Retinal pigment epithelial cell (primary cell): ENCODE data around the gene SSC5D.
"Not testable (repeated sequence)": the region's sequence is repeated elsewhere in the genome, so short reads cannot be mapped to it uniquely, and the experiment has no call there.

ENCODE experiments used
- DNase-seq: peaks from one replicate; pipeline ENCODE4 v3.0.0-alpha.2; 2010; ENCODE audit warnings: low read depth
- H3K4me3 ChIP-seq: 2 replicates; pipeline ENCODE4 v1.5.1; 2011; ENCODE audit warnings: mild to moderate bottlenecking, low read length, control low read depth, moderate library complexity
- CTCF ChIP-seq: conservative IDR thresholded peaks from 2 replicates; pipeline ENCODE4 v1.5.1; 2011; ENCODE audit warnings: low read depth, low read length, control low read depth, inconsistent platforms

SSC5D gene

GRCh38 chr19:55495646-55496349, 7.6 kb downstream of the SSC5D start:
- no peak overlapping the region for H3K4me3 ChIP-seq
- no peak for TF ChIP-seq CTCF
- DNase-seq: no peak

- H3K4me3 ChIP-seq, DNase-seq: not testable (repeated sequence)
These were observed 8.6 kb downstream of the SSC5D start for GRCh38 chr19:55496820-55497219.

- H3K4me3 ChIP-seq: no peak overlapping the region
- no peak for DNase-seq
- no peak for TF ChIP-seq CTCF
These were observed 9.5 kb downstream of the SSC5D start for GRCh38 chr19:55497763-55498162.

GRCh38 chr19:55498246-55498840, 10.1 kb downstream of the SSC5D start:
- DNase-seq: no peak
- no peak for TF ChIP-seq CTCF
- H3K4me3 ChIP-seq: no peak overlapping the region

GRCh38 chr19:55500368-55500952, 12.2 kb downstream of the SSC5D start:
- no peak overlapping the region for H3K4me3 ChIP-seq
- no peak for DNase-seq
- no peak for TF ChIP-seq CTCF

- no peak overlapping the region for H3K4me3 ChIP-seq
- TF ChIP-seq CTCF: no peak
- DNase-seq: no peak
These were observed 14.1 kb downstream of the SSC5D start for GRCh38 chr19:55502197-55502952.

- no peak for DNase-seq
- TF ChIP-seq CTCF: no peak
- no peak overlapping the region for H3K4me3 ChIP-seq
These were observed 14.9 kb downstream of the SSC5D start for GRCh38 chr19:55503157-55503501.
